GM12874 (cell line): ENCODE results near the gene SIGLEC14.

Source experiments
- TF ChIP-seq, protein P1 (sequence below): IDR thresholded peaks from 2 replicates; pipeline ENCODE4 v1.5.1; 2011; ENCODE audit warnings: low read depth, mild to moderate bottlenecking, control low read depth, low read length, moderate library complexity; ENCODE audit not compliant: insufficient read depth

SIGLEC14 gene

GRCh38 chr19:51686171-51686570 is 39.5 kb upstream of the SIGLEC14 start:
- TF ChIP-seq, protein P1, sequence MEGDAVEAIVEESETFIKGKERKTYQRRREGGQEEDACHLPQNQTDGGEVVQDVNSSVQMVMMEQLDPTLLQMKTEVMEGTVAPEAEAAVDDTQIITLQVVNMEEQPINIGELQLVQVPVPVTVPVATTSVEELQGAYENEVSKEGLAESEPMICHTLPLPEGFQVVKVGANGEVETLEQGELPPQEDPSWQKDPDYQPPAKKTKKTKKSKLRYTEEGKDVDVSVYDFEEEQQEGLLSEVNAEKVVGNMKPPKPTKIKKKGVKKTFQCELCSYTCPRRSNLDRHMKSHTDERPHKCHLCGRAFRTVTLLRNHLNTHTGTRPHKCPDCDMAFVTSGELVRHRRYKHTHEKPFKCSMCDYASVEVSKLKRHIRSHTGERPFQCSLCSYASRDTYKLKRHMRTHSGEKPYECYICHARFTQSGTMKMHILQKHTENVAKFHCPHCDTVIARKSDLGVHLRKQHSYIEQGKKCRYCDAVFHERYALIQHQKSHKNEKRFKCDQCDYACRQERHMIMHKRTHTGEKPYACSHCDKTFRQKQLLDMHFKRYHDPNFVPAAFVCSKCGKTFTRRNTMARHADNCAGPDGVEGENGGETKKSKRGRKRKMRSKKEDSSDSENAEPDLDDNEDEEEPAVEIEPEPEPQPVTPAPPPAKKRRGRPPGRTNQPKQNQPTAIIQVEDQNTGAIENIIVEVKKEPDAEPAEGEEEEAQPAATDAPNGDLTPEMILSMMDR, result no peak

DNA sequence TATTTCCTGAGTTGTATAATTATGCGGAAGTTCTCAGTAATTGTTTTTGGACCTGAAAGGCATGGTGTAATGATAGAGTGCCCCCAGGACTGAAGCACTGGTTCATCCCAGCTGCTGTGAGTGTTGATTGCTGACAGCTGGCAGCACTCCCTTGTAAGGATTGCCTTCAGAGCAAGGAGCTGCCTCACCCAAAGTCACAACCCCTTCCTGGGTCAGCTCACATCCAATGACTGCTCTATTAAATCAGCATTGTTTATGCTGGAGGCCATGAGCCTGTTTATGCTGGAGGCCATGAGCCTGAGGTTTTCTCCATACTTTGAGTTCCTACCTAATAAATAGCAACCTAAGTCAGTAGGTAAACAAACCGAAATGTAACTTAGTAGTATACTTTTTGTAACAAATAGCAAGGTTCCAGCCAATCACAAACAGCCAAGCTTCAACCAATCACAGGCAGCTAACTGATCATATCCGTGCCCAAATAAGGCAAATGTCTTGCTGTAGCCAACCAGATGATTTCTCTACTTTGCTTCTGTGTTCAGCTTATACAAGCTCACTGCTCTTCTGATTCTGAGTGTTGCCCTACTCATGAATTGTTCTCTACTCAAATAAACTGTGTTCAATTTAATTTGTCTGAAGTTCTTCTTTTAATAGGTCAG is 34.8 kb upstream of the SIGLEC14 start:
- TF ChIP-seq, protein P1, result no peak

DNA sequence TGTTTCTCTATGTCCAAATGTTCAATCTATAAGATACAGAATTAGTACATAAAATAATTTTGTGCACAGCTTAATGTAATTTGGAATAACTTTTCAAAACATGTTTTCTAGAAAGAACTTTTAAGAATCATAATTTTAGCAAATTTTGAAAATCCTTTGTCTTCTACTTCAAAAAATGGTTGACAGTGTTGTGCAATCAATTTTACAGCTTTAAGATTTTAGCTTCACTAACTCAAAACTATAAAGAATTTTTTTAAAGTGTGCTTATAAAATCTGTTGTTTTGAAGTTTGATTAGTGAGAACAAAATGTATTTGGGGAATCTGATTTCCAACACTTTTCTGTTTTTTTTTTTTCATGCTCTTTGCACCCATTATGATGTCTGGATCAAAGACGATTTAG is 33.8 kb upstream of the SIGLEC14 start:
- TF ChIP-seq, protein P1, result no peak

DNA sequence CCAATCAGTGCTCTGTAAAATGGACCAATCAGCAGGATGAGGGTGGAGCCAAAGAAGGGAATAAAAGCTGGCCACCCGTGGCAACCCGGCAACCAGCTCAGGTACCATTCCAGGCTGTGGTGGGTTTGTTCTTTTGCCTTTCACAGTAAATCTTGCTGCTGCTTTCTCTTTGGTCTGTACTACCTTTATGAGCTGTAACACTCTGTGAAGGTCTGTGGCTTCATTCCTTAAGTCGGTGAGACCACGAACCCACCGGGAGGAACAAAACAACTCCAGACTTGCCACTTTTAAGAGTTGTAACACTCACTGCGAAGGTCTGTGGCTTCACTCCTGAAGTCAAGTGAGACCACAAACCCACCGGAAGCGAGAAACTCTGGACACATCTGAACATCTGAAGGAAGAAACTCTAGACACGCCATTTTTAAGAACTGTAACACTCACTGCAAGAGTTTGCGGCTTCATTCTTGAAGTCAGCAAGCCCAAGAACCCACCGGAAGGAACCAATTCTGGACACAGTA is 30.0 kb upstream of the SIGLEC14 start:
- TF ChIP-seq, protein P1, result no peak

GRCh38 chr19:51675911-51676565 is 29.4 kb upstream of the SIGLEC14 start:
- TF ChIP-seq, protein P1, result peak; percentile 37

DNA sequence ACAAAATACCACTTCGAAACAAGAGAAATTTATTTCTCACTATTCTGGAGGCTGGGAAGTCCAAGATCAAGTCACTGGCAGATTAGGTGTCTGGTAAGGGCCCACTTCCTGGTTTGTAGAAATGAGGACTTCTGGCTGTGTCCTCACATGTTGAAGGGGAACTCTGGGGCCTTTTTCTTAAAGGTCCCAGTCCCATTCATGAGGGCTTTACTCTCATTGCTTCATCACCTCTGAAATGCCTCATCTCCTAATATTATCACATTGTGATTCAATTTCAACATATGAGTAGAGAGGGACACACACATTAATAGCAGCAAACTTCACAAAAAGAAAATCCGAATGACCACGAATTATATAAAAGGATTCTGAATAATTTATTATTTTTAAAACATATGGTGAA is 21.6 kb upstream of the SIGLEC14 start:
- TF ChIP-seq, protein P1, result no peak

DNA sequence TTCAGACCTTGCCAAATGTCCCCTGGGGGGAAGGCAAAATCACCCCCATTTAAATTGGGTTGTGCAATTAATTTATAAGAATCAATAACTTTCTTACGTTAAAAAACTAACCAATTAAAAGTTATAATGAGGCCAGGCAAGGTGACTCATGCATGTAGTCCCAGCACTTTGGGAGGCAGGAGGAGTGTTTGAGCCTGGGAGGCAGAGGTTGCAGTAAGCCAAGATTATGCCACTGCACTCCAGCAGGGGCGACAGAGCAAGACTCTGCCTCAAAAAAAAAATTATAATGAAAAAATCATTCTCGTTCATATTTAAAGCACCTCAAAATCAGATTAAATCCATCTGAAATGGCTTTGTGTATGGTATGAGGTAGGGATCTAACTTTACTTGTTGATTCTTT is 18.4 kb upstream of the SIGLEC14 start:
- TF ChIP-seq, protein P1, result no peak
